HK-2 (cell line): ENCODE data around the gene NCR2.

Experiments
- DNase-seq: peaks from one replicate; pipeline ENCODE4 v3.0.0-alpha.2; 2018; ENCODE audit not compliant: unreplicated experiment

The NCR2 gene

GRCh38 chr6:41331401-41332150, 3.8 kb upstream of the NCR2 start:
- no peak for DNase-seq

GRCh38 chr6:41332241-41332640, 3.2 kb upstream of the NCR2 start:
- no peak for DNase-seq

- no peak for DNase-seq
Measured at GRCh38 chr6:41332842-41333736, 2.3 kb upstream of the NCR2 start.

- no peak for DNase-seq
Measured at GRCh38 chr6:41334482-41335040, 847 bp upstream of the NCR2 start.

- DNase-seq = no peak
Measured at GRCh38 chr6:41335943-41336342, 535 bp downstream of the NCR2 start.

GRCh38 chr6:41336824-41337223, 1.4 kb downstream of the NCR2 start:
- DNase-seq = no peak

- no peak for DNase-seq
Measured at GRCh38 chr6:41337709-41338108, 2.3 kb downstream of the NCR2 start.

- DNase-seq = no peak
Measured at GRCh38 chr6:41338659-41339058, 3.3 kb downstream of the NCR2 start.

GRCh38 chr6:41341580-41341979, 6.2 kb downstream of the NCR2 start:
- no peak for DNase-seq

GRCh38 chr6:41342241-41342640, 6.8 kb downstream of the NCR2 start:
- DNase-seq = no peak

- no peak for DNase-seq
Measured at GRCh38 chr6:41343641-41344187, 8.3 kb downstream of the NCR2 start.

- no peak for DNase-seq
Measured at GRCh38 chr6:41344876-41345275, 9.5 kb downstream of the NCR2 start.

GRCh38 chr6:41345901-41346300, 10.5 kb downstream of the NCR2 start:
- no peak for DNase-seq

- no peak for DNase-seq
Measured at GRCh38 chr6:41346441-41346840, 11.0 kb downstream of the NCR2 start.

- no peak for DNase-seq
Measured at GRCh38 chr6:41347378-41348050, 12.1 kb downstream of the NCR2 start.

GRCh38 chr6:41348934-41349333, 13.5 kb downstream of the NCR2 start:
- no peak for DNase-seq

- DNase-seq = no peak
Measured at GRCh38 chr6:41352396-41352795, 17.0 kb downstream of the NCR2 start.

GRCh38 chr6:41352907-41353306, 17.5 kb downstream of the NCR2 start:
- DNase-seq = no peak

- no peak for DNase-seq
Measured at GRCh38 chr6:41353333-41353732, 17.9 kb downstream of the NCR2 start.

GRCh38 chr6:41355952-41356351, 20.5 kb downstream of the NCR2 start:
- no peak for DNase-seq

GRCh38 chr6:41356825-41357224, 21.4 kb downstream of the NCR2 start:
- DNase-seq = no peak

GRCh38 chr6:41358503-41358902, 23.1 kb downstream of the NCR2 start:
- DNase-seq = no peak
